HEK293T (cell line): ENCODE results near the gene SYTL4.

Experiments used
- CTCF ChIA-PET: fragments of 350-600 bp; formaldehyde crosslinking; extraction: SDS; loops from one replicate; lab custom pipeline; 2021; ENCODE audit warnings: antibody characterized with exemption, inconsistent platforms; lab: Yijun Ruan, JAX
- POLR2A ChIA-PET: fragments of 350-600 bp; formaldehyde crosslinking; extraction: SDS; loops from one replicate; lab custom pipeline; 2020; ENCODE audit warnings: antibody characterized with exemption, inconsistent platforms; lab: Yijun Ruan, JAX
- DNase-seq: peaks from one replicate; pipeline ENCODE4 v3.0.0; 2012; ENCODE audit warnings: mixed read lengths; ENCODE audit errors: extremely low spot score
- ARNT ChIP-seq: fragments of 450-650 bp; IDR thresholded peaks from 2 replicates; pipeline ENCODE4 v1.6.1; 2017; ENCODE audit warnings: mild to moderate bottlenecking
- BHLHE40 ChIP-seq: fragments of 450-650 bp; IDR thresholded peaks from 2 replicates; pipeline ENCODE4 v1.6.1; 2016; ENCODE audit warnings: mild to moderate bottlenecking, moderate library complexity, borderline replicate concordance
- CTBP1 ChIP-seq: fragments of 450-650 bp; IDR thresholded peaks from 2 replicates; pipeline ENCODE4 v1.6.1; 2016; ENCODE audit warnings: borderline replicate concordance
- ELF4 ChIP-seq: fragments of 450-650 bp; IDR thresholded peaks from 2 replicates; pipeline ENCODE4 v1.6.1; 2017; ENCODE audit warnings: antibody characterized with exemption
- FOXA1 ChIP-seq: fragments of 450-650 bp; IDR thresholded peaks from 2 replicates; pipeline ENCODE4 v1.6.1; 2016; ENCODE audit warnings: mild to moderate bottlenecking
- FOXK2 ChIP-seq: fragments of 450-650 bp; IDR thresholded peaks from 2 replicates; pipeline ENCODE4 v1.6.1; 2016; ENCODE audit warnings: mild to moderate bottlenecking
- FOXM1 ChIP-seq: fragments of 450-650 bp; IDR thresholded peaks from 2 replicates; pipeline ENCODE4 v1.6.1; 2017; ENCODE audit warnings: mild to moderate bottlenecking, borderline replicate concordance
- HDGF ChIP-seq: fragments of 450-650 bp; IDR thresholded peaks from 2 replicates; pipeline ENCODE4 v1.6.1; 2017; ENCODE audit warnings: antibody characterized with exemption, borderline replicate concordance
- L3MBTL2 ChIP-seq: fragments of 450-650 bp; conservative IDR thresholded peaks from 2 replicates; pipeline ENCODE4 v1.6.1; 2016; ENCODE audit warnings: mild to moderate bottlenecking
- LEF1 ChIP-seq: fragments of 450-650 bp; IDR thresholded peaks from 2 replicates; pipeline ENCODE4 v1.6.1; 2017; ENCODE audit warnings: mild to moderate bottlenecking, borderline replicate concordance
- NFRKB ChIP-seq: fragments of 450-650 bp; IDR thresholded peaks from 2 replicates; pipeline ENCODE4 v1.6.1; 2016; ENCODE audit warnings: mild to moderate bottlenecking, moderate library complexity
- SP1 ChIP-seq: fragments of 450-650 bp; IDR thresholded peaks from 2 replicates; pipeline ENCODE4 v1.6.1; 2017
- SUZ12 ChIP-seq: fragments of 450-650 bp; IDR thresholded peaks from 2 replicates; pipeline ENCODE4 v1.6.1; 2016; ENCODE audit warnings: mild to moderate bottlenecking
- TARDBP ChIP-seq: fragments of 450-650 bp; IDR thresholded peaks from 2 replicates; pipeline ENCODE4 v1.6.1; 2016
- ZNF384 ChIP-seq: fragments of 450-650 bp; IDR thresholded peaks from 2 replicates; pipeline ENCODE4 v1.6.1; 2016
- TF ChIP-seq, protein P1 (sequence below): fragments of 450-650 bp; IDR thresholded peaks from 2 replicates; pipeline ENCODE4 v1.6.1; 2016

SYTL4 gene

GRCh38 chrX:100659431-100660137, 72.3 kb downstream of the SYTL4 start:
- ChIA-PET POLR2A (no interaction called here), CTCF (no interaction called here)
- no peak for DNase-seq
- TF ChIP-seq HDGF = no peak
- no peak for TF ChIP-seq ARNT
- no peak for TF ChIP-seq FOXK2
- no peak for TF ChIP-seq NFRKB
- TF ChIP-seq ELF4 = no peak
- no peak for TF ChIP-seq CTBP1
- no peak for TF ChIP-seq FOXM1
- no peak for TF ChIP-seq FOXA1
- TF ChIP-seq BHLHE40 = no peak
- no peak for TF ChIP-seq TARDBP
- no peak for TF ChIP-seq LEF1
- no peak for TF ChIP-seq L3MBTL2
- TF ChIP-seq SP1 = no peak
- TF ChIP-seq, protein P1, sequence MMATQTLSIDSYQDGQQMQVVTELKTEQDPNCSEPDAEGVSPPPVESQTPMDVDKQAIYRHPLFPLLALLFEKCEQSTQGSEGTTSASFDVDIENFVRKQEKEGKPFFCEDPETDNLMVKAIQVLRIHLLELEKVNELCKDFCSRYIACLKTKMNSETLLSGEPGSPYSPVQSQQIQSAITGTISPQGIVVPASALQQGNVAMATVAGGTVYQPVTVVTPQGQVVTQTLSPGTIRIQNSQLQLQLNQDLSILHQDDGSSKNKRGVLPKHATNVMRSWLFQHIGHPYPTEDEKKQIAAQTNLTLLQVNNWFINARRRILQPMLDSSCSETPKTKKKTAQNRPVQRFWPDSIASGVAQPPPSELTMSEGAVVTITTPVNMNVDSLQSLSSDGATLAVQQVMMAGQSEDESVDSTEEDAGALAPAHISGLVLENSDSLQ = no peak
- TF ChIP-seq SUZ12 = no peak
- no peak for TF ChIP-seq ZNF384

- DNase-seq = no peak
- ChIA-PET POLR2A (no interaction called here), CTCF (no interaction called here)
- TF ChIP-seq BHLHE40 (no peak), HDGF (no peak), ELF4 (no peak)
These were observed 73.0 kb downstream of the SYTL4 start for GRCh38 chrX:100658941-100659381.

DNA sequence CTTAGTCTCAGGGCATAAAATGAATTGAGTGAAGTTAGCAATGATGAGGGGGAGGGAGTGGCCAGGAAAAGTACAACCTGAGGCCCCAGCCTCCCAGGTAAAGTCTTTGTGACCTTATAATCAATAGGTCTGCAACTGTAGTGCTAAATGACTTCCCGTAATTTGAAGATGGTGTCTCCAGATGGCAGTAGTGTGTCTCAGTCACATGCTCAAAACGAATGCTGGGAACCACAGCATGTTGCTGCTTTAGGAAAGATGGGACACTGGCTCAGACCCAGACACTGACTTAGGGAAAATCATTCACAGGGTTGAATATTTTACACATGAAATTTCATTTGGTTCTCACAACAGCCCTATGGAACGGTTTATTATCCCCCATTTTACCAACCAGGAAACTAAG, 77.7 kb downstream of the SYTL4 start:
- TF ChIP-seq L3MBTL2 (0 out of 2 replicates have a peak, but pooled peaks have one; percentile 26), SP1 (no peak)
- CTCF ChIA-PET = interaction anchor here (0.6 to 2.9 kb wide), 11 partner anchors 8 to 244 kb away, joined by 3 to 11 read pairs (median 3); partner anchors contain the start of genes SRPX2 and TSPAN6
- DNase-seq = peak; percentile 46
- POLR2A ChIA-PET = no interaction called here

GRCh38 chrX:100652266-100652665, 79.7 kb downstream of the SYTL4 start:
- DNase-seq = no peak
- CTCF ChIA-PET = interaction anchor here (1.2 to 2.9 kb wide), 2 partner anchors 15 to 19 kb away, joined by 4 to 11 read pairs; partner anchors contain the start of gene TSPAN6
- no peak for TF ChIP-seq LEF1
- TF ChIP-seq BHLHE40 = no peak
- no peak for TF ChIP-seq CTBP1
- TF ChIP-seq FOXK2 = no peak
- no peak for TF ChIP-seq SP1
- TF ChIP-seq TARDBP = no peak
- no peak for TF ChIP-seq ARNT
- TF ChIP-seq FOXM1 = no peak
- TF ChIP-seq HDGF = no peak
- no peak for TF ChIP-seq FOXA1
- no peak for TF ChIP-seq NFRKB
- TF ChIP-seq, protein P1 = no peak
- no peak for TF ChIP-seq SUZ12
- POLR2A ChIA-PET = interaction anchor here (1.1 kb wide), 1 partner anchor 21 kb away, joined by 3 read pairs; no protein-coding TSS in a partner anchor

- DNase-seq = no peak
- CTCF ChIA-PET = interaction anchor here (0.7 kb wide), 1 partner anchor 533 kb away, joined by 4 read pairs; no protein-coding TSS in a partner anchor
- POLR2A ChIA-PET = no interaction called here
- TF ChIP-seq TARDBP = no peak
- TF ChIP-seq CTBP1 = no peak
- no peak for TF ChIP-seq FOXK2
- TF ChIP-seq NFRKB = no peak
- TF ChIP-seq LEF1 = no peak
- no peak for TF ChIP-seq ELF4
- no peak for TF ChIP-seq HDGF
- TF ChIP-seq ZNF384 = no peak
- no peak for TF ChIP-seq L3MBTL2
- TF ChIP-seq SP1 = no peak
- TF ChIP-seq, protein P1 = no peak
- no peak for TF ChIP-seq BHLHE40
These were observed 81.1 kb downstream of the SYTL4 start for GRCh38 chrX:100650841-100651240.
